Breast epithelium (tissue), 4 donors: Measurements from ENCODE around the gene MYO1E. TPM values are rescaled to one million over a fixed set of nuclear protein-coding genes. Genes with fewer than 3 reads are reported as not detected.

ENCODE experiments used
- DNase-seq, 2 donors: peaks; one replicate each; pipeline ENCODE4 v3.0.0-alpha.2; 2019; ENCODE audit warnings: low spot score in 2 of 2
- H3K27ac ChIP-seq, 2 donors: fragments of 200-600 bp; sonication (generic) in 1 of 2; one replicate each; pipeline ENCODE4 v1.5.1; 2016 to 2019; ENCODE audit warnings: mild to moderate bottlenecking in 1 of 2
- H3K27me3 ChIP-seq, 2 donors: fragments of 200-600 bp; sonication (generic) in 1 of 2; one replicate each; pipeline versions ENCODE4 v1.5.1 to v1.6.0; 2017 to 2019; ENCODE audit warnings: control low read depth in 1 of 2, mild to moderate bottlenecking in 1 of 2
- H3K36me3 ChIP-seq: fragments of 200-600 bp; one replicate; pipeline ENCODE4 v1.5.1; 2019
- H3K4me1 ChIP-seq, 2 donors: fragments of 200-600 bp; sonication (generic); one replicate each; pipeline ENCODE4 v1.5.1; 2016 to 2019; ENCODE audit warnings: control low read depth in 1 of 2
- H3K4me3 ChIP-seq, 3 donors: fragments of 200-600 bp; sonication (generic); 1 replicate in 2 of 3; 2 replicates in 1 of 3; pipeline ENCODE4 v1.5.1; 2016 to 2019; ENCODE audit warnings: mild to moderate bottlenecking in 3 of 3, moderate library complexity in 2 of 3
- H3K9me3 ChIP-seq, 2 donors: fragments of 200-600 bp; sonication (generic) in 1 of 2; one replicate each; pipeline ENCODE4 v1.5.1; 2016 to 2019; ENCODE audit warnings: control low read depth in 1 of 2
- POLR2A ChIP-seq: fragments of 450-650 bp; IDR thresholded peaks from one replicate; pipeline ENCODE4 v1.6.1; 2016; ENCODE audit warnings: antibody characterized with exemption, mild to moderate bottlenecking, moderate library complexity
- POLR2AphosphoS5 ChIP-seq, 3 donors: sonication (generic); formaldehyde crosslinking; IDR thresholded peaks; one replicate each; pipeline ENCODE4 v1.6.1; 2017; ENCODE audit warnings: antibody characterized with exemption in 3 of 3
- intact Hi-C: fragments of 100-400 bp; cut with DNase I; formaldehyde crosslinking; loops from one replicate; pipeline ENCODE4 v1.15.1; 2023; ENCODE audit warnings: low total_unique reads
- total RNA-seq, 3 donors: library from RNA; depleted of rRNA; stranded (reverse); fragments of >200 nt; gene quantifications; one replicate each; pipeline ENCODE4 v1.1.0, GENCODE V29; 2016
- TF ChIP-seq, protein P1 (sequence below), 3 donors: fragments of 450-650 bp; IDR thresholded peaks; one replicate each; pipeline ENCODE4 v1.5.1; 2016 to 2017; ENCODE audit warnings: antibody characterized with exemption in 3 of 3, mild to moderate bottlenecking in 3 of 3, moderate library complexity in 3 of 3

MYO1E gene
- total RNA-seq, 3 donors from 2014 or later: 51.5 to 76.1 (median 68.6) TPM

DNA sequence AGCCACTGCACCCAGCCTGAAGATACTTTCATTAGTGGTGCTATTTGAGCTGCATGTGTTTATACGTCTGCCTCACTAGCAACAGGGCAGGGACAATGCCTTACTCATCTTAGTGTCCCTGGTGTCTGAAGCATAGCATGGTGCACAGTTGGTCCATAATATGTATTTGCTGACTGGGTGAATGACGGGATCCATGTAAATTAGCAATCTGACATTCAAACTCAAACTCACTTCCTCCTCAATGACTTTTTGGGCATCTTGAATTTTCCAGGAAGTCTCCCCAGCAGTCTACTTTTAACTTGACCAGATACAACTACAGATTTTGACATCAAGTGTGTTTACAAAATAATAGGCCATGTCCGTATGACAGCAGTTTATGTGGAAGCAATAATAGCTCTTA, 169.0 kb downstream of the MYO1E start:
- intact Hi-C loops: no loop called here
- no peaks in the 10 kb centered on the region for H3K4me1 ChIP-seq
- no peak overlapping the region for H3K27ac ChIP-seq
- no peak overlapping the region for H3K4me3 ChIP-seq
- no peaks in the 10 kb centered on the region for H3K36me3 ChIP-seq
- no peak for DNase-seq
- TF ChIP-seq, protein P1, sequence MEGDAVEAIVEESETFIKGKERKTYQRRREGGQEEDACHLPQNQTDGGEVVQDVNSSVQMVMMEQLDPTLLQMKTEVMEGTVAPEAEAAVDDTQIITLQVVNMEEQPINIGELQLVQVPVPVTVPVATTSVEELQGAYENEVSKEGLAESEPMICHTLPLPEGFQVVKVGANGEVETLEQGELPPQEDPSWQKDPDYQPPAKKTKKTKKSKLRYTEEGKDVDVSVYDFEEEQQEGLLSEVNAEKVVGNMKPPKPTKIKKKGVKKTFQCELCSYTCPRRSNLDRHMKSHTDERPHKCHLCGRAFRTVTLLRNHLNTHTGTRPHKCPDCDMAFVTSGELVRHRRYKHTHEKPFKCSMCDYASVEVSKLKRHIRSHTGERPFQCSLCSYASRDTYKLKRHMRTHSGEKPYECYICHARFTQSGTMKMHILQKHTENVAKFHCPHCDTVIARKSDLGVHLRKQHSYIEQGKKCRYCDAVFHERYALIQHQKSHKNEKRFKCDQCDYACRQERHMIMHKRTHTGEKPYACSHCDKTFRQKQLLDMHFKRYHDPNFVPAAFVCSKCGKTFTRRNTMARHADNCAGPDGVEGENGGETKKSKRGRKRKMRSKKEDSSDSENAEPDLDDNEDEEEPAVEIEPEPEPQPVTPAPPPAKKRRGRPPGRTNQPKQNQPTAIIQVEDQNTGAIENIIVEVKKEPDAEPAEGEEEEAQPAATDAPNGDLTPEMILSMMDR (IDR thresholded peaks at IDR 0.05): no peak
- TF ChIP-seq POLR2A: no peak
- TF ChIP-seq POLR2AphosphoS5 (IDR thresholded peaks at IDR 0.05): no peak
- H3K27me3 ChIP-seq: no peaks in the 10 kb centered on the region
- H3K9me3 ChIP-seq: no peaks in the 10 kb centered on the region

DNA sequence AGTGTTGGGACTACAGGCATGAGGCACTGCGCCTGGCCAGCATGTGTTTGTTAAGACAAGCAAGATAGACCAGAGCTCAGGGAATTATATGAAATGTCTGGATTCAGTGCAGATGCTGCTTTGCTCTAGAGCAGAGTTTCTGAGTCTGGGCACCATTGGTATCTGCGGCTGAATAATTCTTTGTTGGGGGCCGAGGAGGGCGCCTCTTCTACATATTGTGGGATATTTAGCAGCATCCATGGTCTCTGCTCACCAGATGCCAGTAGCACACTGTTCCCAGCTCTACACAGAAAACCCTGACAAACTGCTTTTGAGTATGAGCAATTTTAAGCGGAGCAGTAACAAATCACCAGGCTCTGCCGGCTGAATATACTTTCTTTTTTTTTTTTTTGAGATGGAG, 169.7 kb downstream of the MYO1E start:
- DNase-seq: no peak
- no peaks in the 10 kb centered on the region for H3K27me3 ChIP-seq
- no peaks in the 10 kb centered on the region for H3K4me1 ChIP-seq
- H3K9me3 ChIP-seq: no peaks in the 10 kb centered on the region
- no peaks in the 10 kb centered on the region for H3K36me3 ChIP-seq
- H3K27ac ChIP-seq: no peak overlapping the region
- TF ChIP-seq, protein P1 (IDR thresholded peaks at IDR 0.05): no peak
- TF ChIP-seq POLR2AphosphoS5 (IDR thresholded peaks at IDR 0.05) (no peak), POLR2A (no peak)
- no peak overlapping the region for H3K4me3 ChIP-seq
- intact Hi-C loops: no loop called here

DNA sequence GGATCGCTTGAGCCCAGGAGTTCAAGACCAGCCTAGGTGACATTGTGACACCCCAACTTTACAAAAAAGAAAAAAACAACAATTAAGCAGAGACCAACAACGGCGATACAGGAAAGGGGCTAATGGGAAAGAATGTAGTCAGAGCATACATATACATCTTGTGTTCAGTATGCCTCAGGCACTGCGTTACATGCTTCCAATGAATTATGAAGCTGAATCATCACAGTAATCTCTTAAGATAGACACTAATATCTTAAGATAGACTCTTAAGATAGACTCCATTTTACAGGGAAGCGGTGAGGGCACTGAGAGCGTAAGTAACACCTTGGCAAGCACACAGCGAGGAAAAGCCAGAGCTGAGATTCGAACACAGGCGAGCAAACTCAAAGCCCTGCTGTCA, 172.1 kb downstream of the MYO1E start:
- DNase-seq: no peak
- Histone ChIP-seq H3K4me3 (no peak overlapping the region), H3K36me3 (no peaks in the 10 kb centered on the region), H3K9me3 (no peaks in the 10 kb centered on the region), H3K4me1 (no peaks in the 10 kb centered on the region), H3K27ac (peak overlapping the region; percentile 60 to 64), H3K27me3 (no peaks in the 10 kb centered on the region)
- TF ChIP-seq POLR2AphosphoS5 (IDR thresholded peaks at IDR 0.05): no peak
- TF ChIP-seq, protein P1 (IDR thresholded peaks at IDR 0.05): no peak
- no peak for TF ChIP-seq POLR2A
- intact Hi-C loops: no loop called here

DNA sequence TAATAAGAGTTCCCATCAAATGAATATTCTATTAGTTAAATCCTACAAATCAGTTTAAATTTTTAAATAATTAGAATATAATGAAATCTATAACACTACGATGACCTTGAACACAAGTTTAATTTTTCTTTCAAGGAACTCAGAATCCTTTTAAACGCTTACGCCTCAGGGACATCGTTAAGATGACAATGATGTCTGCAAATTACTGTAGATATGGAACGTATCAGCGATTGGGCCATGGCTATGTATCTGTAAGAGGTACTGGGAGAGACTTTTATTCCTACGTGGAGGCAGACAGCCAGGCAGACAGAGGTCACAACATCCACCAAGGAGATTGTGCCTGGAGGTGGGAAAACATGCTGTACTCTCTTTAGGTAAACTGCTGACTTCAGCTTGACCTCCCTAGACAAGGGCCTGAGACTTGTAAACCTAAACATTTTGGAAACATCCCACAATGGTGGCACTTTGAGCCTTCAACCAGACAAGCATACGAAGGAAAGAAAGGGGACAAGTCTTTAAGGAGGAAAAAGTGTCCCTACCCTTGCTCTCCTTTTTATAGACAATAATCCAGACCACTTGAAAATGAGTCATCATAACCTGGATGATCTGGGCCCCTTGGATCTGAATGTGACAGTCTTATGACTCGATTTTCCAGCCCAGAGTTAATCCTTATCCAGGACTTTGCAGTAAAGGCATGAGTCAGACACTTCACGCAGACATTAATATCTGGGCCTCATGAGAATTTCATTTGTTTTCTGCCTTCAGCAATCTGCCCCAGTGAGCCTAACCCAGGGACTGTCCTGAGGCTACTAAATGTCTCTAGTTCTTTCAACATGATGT, 172.8 kb downstream of the MYO1E start:
- Histone ChIP-seq H3K4me3 (no peak overlapping the region), H3K4me1 (no peaks in the 10 kb centered on the region), H3K27ac (peak overlapping the region; percentile 60 to 64), H3K9me3 (no peaks in the 10 kb centered on the region), H3K36me3 (no peaks in the 10 kb centered on the region), H3K27me3 (no peaks in the 10 kb centered on the region)
- intact Hi-C loops: no loop called here
- DNase-seq: no peak
- TF ChIP-seq, protein P1 (IDR thresholded peaks at IDR 0.05): no peak
- TF ChIP-seq POLR2AphosphoS5 (IDR thresholded peaks at IDR 0.05) (no peak), POLR2A (no peak)

DNA sequence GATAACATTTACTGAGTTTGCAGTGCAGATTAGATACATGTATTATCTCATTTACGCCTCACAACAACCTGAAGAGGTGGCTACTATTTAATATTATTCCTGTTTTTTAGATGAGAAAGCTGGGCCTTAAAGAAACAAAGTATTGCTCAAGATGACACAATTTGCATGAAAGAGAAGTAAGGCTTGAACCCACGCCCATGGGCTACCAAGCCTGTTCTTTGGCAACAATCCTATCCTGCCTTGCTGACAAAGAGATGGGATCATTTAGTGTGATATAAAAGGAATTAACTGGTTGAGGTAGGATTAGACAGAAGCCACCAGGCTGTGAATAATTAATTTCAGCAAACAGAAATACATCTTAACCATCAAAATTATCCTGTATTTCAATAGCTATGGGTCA, 175.2 kb downstream of the MYO1E start:
- no peaks in the 10 kb centered on the region for H3K27me3 ChIP-seq
- DNase-seq: no peak
- no peaks in the 10 kb centered on the region for H3K9me3 ChIP-seq
- TF ChIP-seq, protein P1 (IDR thresholded peaks at IDR 0.05): no peak
- no peak for TF ChIP-seq POLR2AphosphoS5 (IDR thresholded peaks at IDR 0.05)
- TF ChIP-seq POLR2A: no peak
- no peaks in the 10 kb centered on the region for H3K36me3 ChIP-seq
- H3K4me1 ChIP-seq: no peaks in the 10 kb centered on the region
- intact Hi-C loops: no loop called here
- H3K27ac ChIP-seq: no peak overlapping the region
- H3K4me3 ChIP-seq: no peak overlapping the region
